ENCODE results near the gene ENTPD5. TPM values are rescaled to one million over a fixed set of nuclear protein-coding genes. Genes with fewer than 3 reads are reported as not detected.
A peak's percentile ranks its signal among the peaks of the same experiment; 100 is the strongest.

ENTPD5 gene
- total RNA-seq, 2 experiments from 2014 or later, result 7.5 to 18.1 TPM

- ChIA-PET CTCF (ENCODE audit: unreplicated experiment) (no interaction called here), POLR2A (interaction anchor here (0.5 to 0.7 kb wide), 2 partner anchors 15 to 128 kb away, joined by 3 read pairs; no protein-coding TSS in a partner anchor)
- TF ChIP-seq EZH2phosphoT487 (IDR thresholded peaks at IDR 0.05; ENCODE audit: borderline replicate concordance, low read depth, low read length) (no peak), CTCF (conservative IDR thresholded peaks at IDR 0.05; ENCODE audit: low read length) (no peak)
- no peak overlapping the region for H3K4me2 ChIP-seq (ENCODE audit: low read length)
- H3K9me2 ChIP-seq (ENCODE audit: insufficient read depth, low read length), result no peaks in the 10 kb centered on the region
- no peaks in the 10 kb centered on the region for H3K4me1 ChIP-seq (ENCODE audit: insufficient read depth, low read length, poor library complexity, severe bottlenecking)
- DNase-seq (ENCODE audit: low spot score), result no peak
- H3K36me3 ChIP-seq (ENCODE audit: insufficient read depth, low read length), result no peaks in the 10 kb centered on the region
- H3K27ac ChIP-seq (ENCODE audit: low read depth, low read length, poor library complexity, severe bottlenecking), result no peak overlapping the region
- intact Hi-C loops (cut with micrococcal nuclease; ENCODE audit: unreplicated experiment), result no loop called here
- H3K79me2 ChIP-seq (ENCODE audit: insufficient read depth, low read depth, low read length), result no peaks in the 10 kb centered on the region
- BruUV-seq (replicated peaks), result no TSS peak
- no peaks in the 10 kb centered on the region for H3K9me3 ChIP-seq (ENCODE audit: low read length)
- H4K20me1 ChIP-seq (ENCODE audit: insufficient read depth, low read length), result no peaks in the 10 kb centered on the region
- H3K4me3 ChIP-seq (ENCODE audit: low read depth, low read length, poor library complexity, severe bottlenecking), result no peak overlapping the region
- H2AFZ ChIP-seq (ENCODE audit: low read length), result no peak overlapping the region
These were observed 23.2 kb upstream of the ENTPD5 start for GRCh38 chr14:74042296-74042695.

DNA sequence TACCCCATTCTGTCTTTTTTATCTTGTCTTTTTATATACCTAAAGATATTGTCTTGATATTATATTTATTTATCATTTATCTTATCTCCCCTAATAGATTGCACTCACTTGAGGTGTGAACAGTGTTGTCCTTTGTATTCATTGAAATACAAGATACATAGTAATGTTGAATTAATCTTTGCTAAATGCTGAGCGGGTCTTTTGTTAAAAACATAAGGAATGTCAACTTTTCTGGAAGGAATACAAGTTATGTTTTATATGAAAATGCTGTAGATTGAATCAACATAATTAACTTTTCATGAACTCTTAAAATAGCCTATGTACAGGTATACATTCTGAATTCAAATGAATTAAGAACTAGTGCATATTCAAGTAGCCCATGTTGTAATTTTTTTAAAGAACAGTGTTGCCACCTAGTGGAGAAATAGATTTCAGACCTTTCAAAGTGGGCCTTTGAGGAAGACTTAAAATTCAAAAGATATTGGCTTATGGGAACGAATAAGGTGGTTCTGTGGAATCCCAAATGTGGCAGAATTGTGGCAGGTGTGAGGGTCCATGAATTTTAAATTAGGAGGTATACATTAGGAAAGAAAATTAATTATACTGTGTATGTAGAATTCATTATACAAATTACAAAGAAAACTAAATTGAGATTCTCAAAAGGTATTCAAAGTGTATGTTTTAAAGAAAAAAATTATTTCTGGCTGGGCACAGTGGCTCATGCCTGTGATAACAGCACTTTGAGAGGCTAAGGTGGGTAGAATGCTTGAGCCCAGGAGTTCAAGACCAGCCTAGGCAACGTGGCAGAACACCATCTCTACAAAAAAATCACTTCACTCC lies 19.2 kb upstream of the ENTPD5 start:
- H3K27ac ChIP-seq (ENCODE audit: low read depth, low read length, poor library complexity, severe bottlenecking), result no peak overlapping the region
- H3K36me3 ChIP-seq (ENCODE audit: insufficient read depth, low read length), result no peaks in the 10 kb centered on the region
- no peak overlapping the region for H3K4me3 ChIP-seq (ENCODE audit: low read depth, low read length, poor library complexity, severe bottlenecking)
- no peaks in the 10 kb centered on the region for H3K79me2 ChIP-seq (ENCODE audit: insufficient read depth, low read depth, low read length)
- H3K9me2 ChIP-seq (ENCODE audit: insufficient read depth, low read length), result no peaks in the 10 kb centered on the region
- POLR2A ChIA-PET, result no interaction called here
- intact Hi-C loops (cut with micrococcal nuclease; ENCODE audit: unreplicated experiment), result loop anchor here (5.0 to 10.0 kb wide), 3 partner anchors 86 to 533 kb away; partner anchors contain the start of genes COQ6, FAM161B and PNMA1
- DNase-seq (ENCODE audit: low spot score), result peak; percentile 65
- no peaks in the 10 kb centered on the region for H3K4me1 ChIP-seq (ENCODE audit: insufficient read depth, low read length, poor library complexity, severe bottlenecking)
- TF ChIP-seq EZH2phosphoT487 (IDR thresholded peaks at IDR 0.05; ENCODE audit: borderline replicate concordance, low read depth, low read length) (no peak), CTCF (conservative IDR thresholded peaks at IDR 0.05; ENCODE audit: low read length) (peak; percentile 97)
- no TSS peak for BruUV-seq (replicated peaks)
- no peak overlapping the region for H2AFZ ChIP-seq (ENCODE audit: low read length)
- CTCF ChIA-PET (ENCODE audit: unreplicated experiment), result no interaction called here
- H3K9me3 ChIP-seq (ENCODE audit: low read length), result no peaks in the 10 kb centered on the region
- no peak overlapping the region for H3K4me2 ChIP-seq (ENCODE audit: low read length)
- H4K20me1 ChIP-seq (ENCODE audit: insufficient read depth, low read length), result no peaks in the 10 kb centered on the region

GRCh38 chr14:74035556-74035955 lies 16.5 kb upstream of the ENTPD5 start:
- H3K9me3 ChIP-seq (ENCODE audit: low read length), result no peaks in the 10 kb centered on the region
- intact Hi-C loops (cut with micrococcal nuclease; ENCODE audit: unreplicated experiment), result loop anchor here (5.0 to 10.0 kb wide), 3 partner anchors 83 to 531 kb away; partner anchors contain the start of genes COQ6, FAM161B and PNMA1
- H2AFZ ChIP-seq (ENCODE audit: low read length), result no peak overlapping the region
- H3K79me2 ChIP-seq (ENCODE audit: insufficient read depth, low read depth, low read length), result no peaks in the 10 kb centered on the region
- H3K4me2 ChIP-seq (ENCODE audit: low read length), result no peak overlapping the region
- TF ChIP-seq EZH2phosphoT487 (IDR thresholded peaks at IDR 0.05; ENCODE audit: borderline replicate concordance, low read depth, low read length) (no peak), CTCF (conservative IDR thresholded peaks at IDR 0.05; ENCODE audit: low read length) (no peak)
- CTCF ChIA-PET (ENCODE audit: unreplicated experiment), result no interaction called here
- POLR2A ChIA-PET, result interaction anchor here (0.6 to 0.7 kb wide), 3 partner anchors 118 to 404 kb away, joined by 3 to 5 read pairs (median 3); no protein-coding TSS in a partner anchor
- no peaks in the 10 kb centered on the region for H3K4me1 ChIP-seq (ENCODE audit: insufficient read depth, low read length, poor library complexity, severe bottlenecking)
- H3K27ac ChIP-seq (ENCODE audit: low read depth, low read length, poor library complexity, severe bottlenecking), result no peak overlapping the region
- no peaks in the 10 kb centered on the region for H3K9me2 ChIP-seq (ENCODE audit: insufficient read depth, low read length)
- no TSS peak for BruUV-seq (replicated peaks)
- DNase-seq (ENCODE audit: low spot score), result no peak
- no peaks in the 10 kb centered on the region for H3K36me3 ChIP-seq (ENCODE audit: insufficient read depth, low read length)
- no peak overlapping the region for H3K4me3 ChIP-seq (ENCODE audit: low read depth, low read length, poor library complexity, severe bottlenecking)
- H4K20me1 ChIP-seq (ENCODE audit: insufficient read depth, low read length), result no peaks in the 10 kb centered on the region

Data from OCI-LY7 (cell line).